Activated T-cell treated with anti-CD3 and anti-CD28 coated beads, Interleukin-2, amount 50 U/mL, for 72 hours (primary cell): Measurements from ENCODE around the gene LILRB1. TPM values are rescaled to one million over a fixed set of nuclear protein-coding genes. Genes with fewer than 3 reads are reported as not detected.
"Not testable (repeated sequence)": the region's sequence is repeated elsewhere in the genome, so short reads cannot be mapped to it uniquely, and the experiment has no call there.

Experiments used
- ATAC-seq, 2 donors: fragments of 150-1000 bp; cut with Tn5 transposase; replicated peaks in 1 of 2; 2 replicates each; pipeline ENCODE4 v1.10.0; 2021; ENCODE audit warnings: moderate library complexity in 2 of 2, mild to moderate bottlenecking in 1 of 2
- DNase-seq, 2 donors: peaks; one replicate each; pipeline ENCODE4 v3.0.0; 2021 to 2022; ENCODE audit warnings: mixed read lengths in 1 of 2
- H3K27ac Mint-ChIP-seq: one replicate; pipeline ENCODE4 v1.8.0; 2022; ENCODE audit warnings: mild to moderate bottlenecking, moderate library complexity, mixed read lengths
- H3K27me3 Mint-ChIP-seq: one replicate; pipeline ENCODE4 v1.8.0; 2022; ENCODE audit warnings: low read depth, mixed read lengths
- H3K36me3 Mint-ChIP-seq, 2 donors: one replicate each; pipeline ENCODE4 v1.8.0; 2022; ENCODE audit warnings: mixed read lengths in 2 of 2, mild to moderate bottlenecking in 1 of 2; ENCODE audit not compliant: insufficient read depth in 2 of 2
- H3K4me1 Mint-ChIP-seq: one replicate; pipeline ENCODE4 v1.8.0; 2022; ENCODE audit warnings: low read depth, mixed read lengths
- H3K4me3 Mint-ChIP-seq, 2 donors: one replicate each; pipeline ENCODE4 v1.8.0; 2022; ENCODE audit warnings: mild to moderate bottlenecking in 2 of 2, mixed read lengths in 2 of 2, moderate library complexity in 2 of 2
- H3K9me3 Mint-ChIP-seq, 2 donors: one replicate each; pipeline ENCODE4 v1.8.0; 2022; ENCODE audit warnings: mixed read lengths in 2 of 2
- total RNA-seq, 2 donors: library from RNA; stranded (reverse); gene quantifications; one replicate each; pipeline ENCODE4 v1.2.3, GENCODE V29; 2022

The LILRB1 gene
- total RNA-seq, 2 donors from 2014 or later, result 0.38 to 3.6 TPM

DNA sequence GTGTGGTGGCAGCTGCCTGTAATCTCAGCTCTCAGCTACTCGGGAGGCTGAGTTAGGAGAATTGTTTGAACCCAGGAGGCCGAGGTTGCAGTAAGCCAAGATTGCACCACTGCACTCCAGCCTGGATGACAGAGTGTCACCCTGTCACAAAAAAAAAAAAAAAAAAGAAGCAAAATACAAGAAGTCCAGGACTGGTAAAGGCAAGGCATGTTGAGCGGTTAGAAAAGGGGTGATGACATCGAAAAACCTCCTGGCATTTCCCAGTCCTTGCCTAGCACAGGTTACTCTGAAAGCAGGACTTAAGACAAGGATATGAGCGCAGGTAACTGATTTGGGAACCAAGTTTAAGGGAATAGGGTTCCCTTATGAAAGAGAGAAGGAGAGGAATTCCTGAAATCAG is 30.0 kb downstream of the LILRB1 start:
- Mint-ChIP-seq H3K4me1 (no peaks in the 10 kb centered on the region), H3K27me3 (peaks cover 12% of the 10 kb centered on the region), H3K9me3 (peaks cover 0 to 2% of the 10 kb centered on the region in 2 donors), H3K36me3 (no peaks in the 10 kb centered on the region), H3K4me3 (no peak overlapping the region), H3K27ac (no peak overlapping the region)
- no peak for ATAC-seq
- DNase-seq, result no peak

DNA sequence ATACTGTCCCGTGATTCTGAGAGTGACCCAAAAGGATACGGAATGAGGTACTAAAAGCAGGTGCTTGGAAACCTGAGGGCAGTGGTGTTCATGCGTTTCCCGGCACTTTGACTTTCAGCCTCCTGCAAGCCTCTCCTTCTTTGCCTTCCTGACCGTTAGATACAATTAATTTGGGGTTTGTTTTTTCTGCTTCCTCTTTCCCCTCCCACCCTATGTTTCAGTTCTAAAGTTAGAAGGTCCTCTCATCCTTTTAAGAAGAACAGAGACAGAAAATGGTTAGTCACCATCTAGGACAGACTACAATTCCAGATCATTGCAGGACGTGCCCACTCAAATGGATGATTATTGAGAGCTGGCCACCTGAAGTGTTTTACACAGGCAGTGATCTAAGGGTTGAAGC is 30.7 kb downstream of the LILRB1 start:
- Mint-ChIP-seq H3K4me1 (no peaks in the 10 kb centered on the region), H3K27me3 (peaks cover 12% of the 10 kb centered on the region), H3K4me3 (no peak overlapping the region), H3K36me3 (no peaks in the 10 kb centered on the region), H3K27ac (no peak overlapping the region), H3K9me3 (peaks cover 0 to 2% of the 10 kb centered on the region in 2 donors)
- no peak for DNase-seq
- no peak for ATAC-seq

GRCh38 chr19:54661846-54662481 is 31.7 kb downstream of the LILRB1 start:
- no peak for ATAC-seq
- no peak overlapping the region for H3K27ac Mint-ChIP-seq
- peaks cover 12% of the 10 kb centered on the region for H3K27me3 Mint-ChIP-seq
- no peaks in the 10 kb centered on the region for H3K4me1 Mint-ChIP-seq
- H3K36me3 Mint-ChIP-seq, result peaks cover 0 to 2% of the 10 kb centered on the region in 2 donors
- no peak overlapping the region for H3K4me3 Mint-ChIP-seq
- DNase-seq, result no peak
- peaks cover under 1 to 2% of the 10 kb centered on the region in 2 donors for H3K9me3 Mint-ChIP-seq

- no peak within 1 kb of the TSS for H3K27ac Mint-ChIP-seq
- peaks cover 2 to 3% of the 10 kb centered on the region in 2 donors for H3K9me3 Mint-ChIP-seq
- no peak for DNase-seq
- no peak within 1 kb of the TSS for H3K4me3 Mint-ChIP-seq
- peaks cover 12% of the 10 kb centered on the region for H3K27me3 Mint-ChIP-seq
- peaks cover 0 to 3% of the 10 kb centered on the region in 2 donors for H3K36me3 Mint-ChIP-seq
- H3K4me1 Mint-ChIP-seq, result no peaks in the 10 kb centered on the region
- no peak for ATAC-seq
Measured at GRCh38 chr19:54662730-54663129, 32.4 kb downstream of the LILRB1 start, which contains the start of gene LILRB4. LILRB4 (plus strand) TSS chr19:54662985; CDS start chr19:54663034, 49 bp downstream.

- H3K27ac Mint-ChIP-seq, result no peak overlapping the region
- no peaks in the 10 kb centered on the region for H3K4me1 Mint-ChIP-seq
Measured at GRCh38 chr19:54665530-54665929, 35.2 kb downstream of the LILRB1 start.

DNA sequence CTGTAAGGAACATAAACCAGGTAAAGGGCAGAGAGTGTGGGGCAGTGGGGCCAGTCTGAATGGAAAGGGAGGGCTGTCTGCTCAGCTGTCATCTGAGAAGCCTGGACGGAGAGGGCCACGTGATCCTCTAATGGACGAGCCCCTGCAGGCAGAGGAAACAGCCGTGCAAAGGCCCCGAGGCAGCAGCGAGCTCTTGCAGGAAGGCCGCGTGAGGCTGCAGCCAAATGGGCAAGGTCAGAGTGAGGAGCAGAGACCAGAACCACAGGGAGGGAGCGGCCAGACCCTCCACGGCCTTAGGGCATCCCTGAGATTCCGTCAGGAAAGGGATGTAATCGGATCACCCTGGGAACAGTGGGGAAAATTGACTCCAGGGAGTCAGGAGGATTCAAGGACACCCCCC is 36.9 kb downstream of the LILRB1 start:
- ATAC-seq (no peak), DNase-seq (no peak)
- Mint-ChIP-seq H3K27ac (no peak overlapping the region), H3K9me3 (peaks cover 0 to 5% of the 10 kb centered on the region in 2 donors), H3K4me1 (no peaks in the 10 kb centered on the region), H3K27me3 (peaks cover 12% of the 10 kb centered on the region), H3K4me3 (no peak overlapping the region), H3K36me3 (peaks cover 0 to 3% of the 10 kb centered on the region in 2 donors)

More at GRCh38 chr19:54665530-54665929, 35.2 kb downstream of the LILRB1 start:
- peaks cover 13% of the 10 kb centered on the region for H3K27me3 Mint-ChIP-seq
- DNase-seq, result no peak
- no peak overlapping the region for H3K4me3 Mint-ChIP-seq
- peaks cover 0 to 5% of the 10 kb centered on the region in 2 donors for H3K9me3 Mint-ChIP-seq
- peaks cover 0 to 3% of the 10 kb centered on the region in 2 donors for H3K36me3 Mint-ChIP-seq
- no peak for ATAC-seq

DNA sequence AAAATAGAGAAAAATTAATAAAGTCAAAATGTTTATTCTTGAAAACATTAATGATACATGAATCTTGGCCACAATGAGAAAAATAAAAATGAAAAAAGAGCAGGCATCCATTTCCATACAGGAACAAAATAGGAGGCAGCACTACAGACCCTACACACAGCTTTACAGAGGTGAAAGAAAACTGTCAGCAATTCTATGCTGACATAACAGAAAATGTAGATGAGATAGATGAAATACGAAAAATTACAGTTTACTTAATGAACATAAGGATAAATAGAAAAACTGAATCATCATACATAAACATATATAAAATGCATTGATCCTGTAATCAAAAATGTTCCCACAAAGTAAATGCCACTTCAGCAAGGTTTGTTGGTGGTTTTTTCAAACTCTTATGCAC is 38.1 kb downstream of the LILRB1 start:
- DNase-seq, result no peak
- H3K27ac Mint-ChIP-seq, result no peak overlapping the region
- H3K4me1 Mint-ChIP-seq, result no peaks in the 10 kb centered on the region
- peaks cover 0 to 3% of the 10 kb centered on the region in 2 donors for H3K36me3 Mint-ChIP-seq
- H3K9me3 Mint-ChIP-seq, result peaks cover 0 to 5% of the 10 kb centered on the region in 2 donors
- H3K27me3 Mint-ChIP-seq, result peaks cover 11% of the 10 kb centered on the region
- no peak overlapping the region for H3K4me3 Mint-ChIP-seq
- ATAC-seq, result no peak

DNA sequence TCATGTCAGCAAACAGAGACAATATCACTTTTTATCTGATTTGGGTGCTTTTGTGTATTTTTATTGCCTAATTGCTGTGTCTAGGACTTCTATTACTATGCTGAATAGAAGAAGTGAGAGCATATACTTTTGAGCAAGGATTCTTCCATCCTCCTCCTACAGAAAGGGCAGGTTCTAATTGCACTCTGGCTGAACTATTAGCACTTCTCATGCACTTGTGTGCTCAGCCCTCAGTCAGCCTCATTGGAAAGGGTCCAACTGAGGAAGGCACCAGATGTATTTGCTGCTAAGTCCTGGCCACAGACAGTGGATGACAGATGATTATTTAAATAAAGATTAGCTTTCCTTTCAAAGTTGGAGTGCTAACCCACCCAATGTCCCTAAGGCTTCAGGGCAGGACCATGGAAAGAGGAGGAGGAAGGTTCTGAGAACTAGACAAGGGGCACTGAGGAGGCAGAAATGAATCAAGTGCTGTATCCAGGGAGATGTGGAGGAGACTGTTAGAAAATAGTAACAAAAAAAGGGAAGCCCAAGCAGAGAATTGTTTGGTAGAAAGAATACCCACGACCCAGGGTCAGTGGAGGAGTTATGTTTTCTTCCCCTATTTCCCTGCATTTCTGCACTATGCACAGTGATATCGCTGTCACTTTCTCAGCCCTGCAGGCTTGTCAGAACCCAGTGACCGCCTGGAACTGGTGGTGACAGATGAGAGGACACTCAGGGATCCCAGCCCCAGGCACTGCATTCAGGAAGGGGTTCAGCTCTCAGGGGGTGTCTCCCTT is 40.5 kb downstream of the LILRB1 start:
- no peak overlapping the region for H3K27ac Mint-ChIP-seq
- peaks cover 0 to 3% of the 10 kb centered on the region in 2 donors for H3K36me3 Mint-ChIP-seq

GRCh38 chr19:54673222-54673621 is 42.9 kb downstream of the LILRB1 start:
- H3K36me3 Mint-ChIP-seq, result no peaks in the 10 kb centered on the region
- H3K27me3 Mint-ChIP-seq, result peaks cover 18% of the 10 kb centered on the region
- H3K9me3 Mint-ChIP-seq, result peaks cover 0 to 1% of the 10 kb centered on the region in 2 donors
- no peaks in the 10 kb centered on the region for H3K4me1 Mint-ChIP-seq
- DNase-seq (no peak), ATAC-seq (no peak)
- H3K4me3 Mint-ChIP-seq, result no peak overlapping the region
- no peak overlapping the region for H3K27ac Mint-ChIP-seq

More for the DNA sequence above, 40.5 kb downstream of the LILRB1 start:
- peaks cover 0 to 5% of the 10 kb centered on the region in 2 donors for H3K9me3 Mint-ChIP-seq
- DNase-seq, result no peak
- no peaks in the 10 kb centered on the region for H3K4me1 Mint-ChIP-seq
- peaks cover 11% of the 10 kb centered on the region for H3K27me3 Mint-ChIP-seq
- ATAC-seq, result no peak
- no peak overlapping the region for H3K4me3 Mint-ChIP-seq

- Mint-ChIP-seq H3K27me3 (peaks cover 18% of the 10 kb centered on the region), H3K4me3 (no peak overlapping the region), H3K4me1 (no peaks in the 10 kb centered on the region), H3K9me3 (peaks cover 0 to 1% of the 10 kb centered on the region in 2 donors), H3K36me3 (no peaks in the 10 kb centered on the region), H3K27ac (no peak overlapping the region)
- DNase-seq (peak in 1 of 2 donors; percentile 18), ATAC-seq (no peak)
Measured at GRCh38 chr19:54674021-54674617, 43.8 kb downstream of the LILRB1 start.

DNA sequence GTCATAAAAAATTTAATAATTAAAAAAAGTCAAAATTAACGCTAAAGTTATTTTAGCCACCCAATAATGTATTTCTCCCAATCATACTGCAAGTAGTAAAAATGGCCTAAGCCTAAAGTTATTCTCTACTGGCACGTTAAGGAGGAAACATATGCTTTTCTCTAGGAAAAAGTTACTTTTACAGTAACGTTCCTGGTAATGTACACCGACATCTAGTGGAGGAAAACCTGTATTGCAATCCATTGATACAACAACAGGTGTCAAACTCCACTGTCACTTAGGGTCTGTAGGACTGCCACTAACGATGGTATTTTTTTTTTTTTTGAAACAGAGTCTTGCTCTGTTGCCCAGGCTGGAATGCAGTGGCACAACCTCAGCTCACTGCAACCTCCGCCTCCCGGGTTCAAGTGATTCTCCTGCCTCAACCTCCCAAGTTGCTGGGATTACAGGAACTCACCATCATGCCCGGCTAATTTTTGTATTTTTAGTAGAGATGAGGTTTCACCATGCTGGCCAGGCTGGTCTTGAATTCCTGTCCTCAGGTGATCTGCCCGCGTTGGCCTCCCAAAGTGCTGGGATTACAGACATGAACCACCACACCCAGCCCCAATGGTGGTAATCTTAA is 46.0 kb downstream of the LILRB1 start:
- H3K36me3 Mint-ChIP-seq, H3K9me3 Mint-ChIP-seq, ATAC-seq, H3K27ac Mint-ChIP-seq, H3K4me3 Mint-ChIP-seq, H3K4me1 Mint-ChIP-seq: not testable (repeated sequence)
- peak in 1 of 2 donors; percentile 16 for DNase-seq
- peaks cover 13% of the 10 kb centered on the region for H3K27me3 Mint-ChIP-seq

GRCh38 chr19:54677217-54677616 is 46.9 kb downstream of the LILRB1 start:
- no peak for ATAC-seq
- Mint-ChIP-seq H3K27me3 (peaks cover 15% of the 10 kb centered on the region), H3K36me3 (no peaks in the 10 kb centered on the region), H3K4me3 (no peak overlapping the region), H3K4me1 (no peaks in the 10 kb centered on the region), H3K27ac (no peak overlapping the region), H3K9me3 (no peaks in the 10 kb centered on the region)
- DNase-seq, result no peak

GRCh38 chr19:54681596-54681995 is 51.3 kb downstream of the LILRB1 start:
- not testable (repeated sequence) for H3K36me3 Mint-ChIP-seq, H3K4me1 Mint-ChIP-seq, H3K4me3 Mint-ChIP-seq, H3K27ac Mint-ChIP-seq, ATAC-seq, DNase-seq, H3K9me3 Mint-ChIP-seq
- H3K27me3 Mint-ChIP-seq, result peaks cover 26% of the 10 kb centered on the region
